HepG2 (cell line): ENCODE measurements around the gene METTL16. TPM values are rescaled to one million over a fixed set of nuclear protein-coding genes. Genes with fewer than 3 reads are reported as not detected.

Source experiments
- KLF16 ChIP-seq, 2 experiments: sonication (generic) in 1 of 2; formaldehyde crosslinking in 1 of 2; IDR thresholded peaks; 2 replicates each; pipeline versions ENCODE4 v1.6.1 to v1.8.0; 2016 to 2023; ENCODE audit warnings: missing genetic modification reagents in 2 of 2, missing compliant biosample characterization in 1 of 2
- MIER3 ChIP-seq: IDR thresholded peaks from 2 replicates; pipeline ENCODE4 v1.6.1; 2016; ENCODE audit warnings: missing compliant biosample characterization, borderline replicate concordance
- RFXAP ChIP-seq: sonication (generic); formaldehyde crosslinking; IDR thresholded peaks from 2 replicates; pipeline ENCODE4 v1.4.0; 2020; ENCODE audit warnings: missing genetic modification reagents, borderline replicate concordance
- ZNF350 ChIP-seq: sonication (generic); formaldehyde crosslinking; IDR thresholded peaks from 2 replicates; pipeline ENCODE4 v1.4.0; 2020; ENCODE audit warnings: mild to moderate bottlenecking, low read depth, missing genetic modification reagents, borderline replicate concordance
- ZSCAN20 ChIP-seq: sonication (generic); formaldehyde crosslinking; IDR thresholded peaks from 2 replicates; pipeline ENCODE4 v1.4.0; 2020; ENCODE audit warnings: missing genetic modification reagents, mild to moderate bottlenecking, borderline replicate concordance
- polyA plus RNA-seq, 8 experiments: library from polyadenylated mRNA; depleted of rRNA in 3 of 8; stranded (reverse) in 7 of 8; unstranded in 1 of 8; fragments of >200 nt; fragmentation: Illumina TruSeq in 4 of 8; extraction: Trizol in 4 of 8; gene quantifications; 2 replicates each; pipeline versions ENCODE4 v1.2.1 to v1.2.3, GENCODE V29; 2011 to 2016; ENCODE audit warnings: low read depth in 4 of 8, missing spikeins in 1 of 8, mixed read lengths in 1 of 8; ENCODE audit not compliant: insufficient read depth in 1 of 8
- total RNA-seq, 5 experiments: library from RNA; depleted of rRNA; stranded (reverse); fragments of >200 nt; fragmentation: Illumina TruSeq; extraction: Trizol; gene quantifications; 2 replicates each; pipeline ENCODE4 v1.2.3, GENCODE V29; 2016; ENCODE audit warnings: low read depth in 1 of 5
- TF ChIP-seq, protein P1 (sequence below), 2 experiments: sonication (generic) in 1 of 2; formaldehyde crosslinking in 1 of 2; IDR thresholded peaks; 2 replicates each; pipeline versions ENCODE4 v1.4.0 to v1.6.1; 2016 to 2020; ENCODE audit warnings: borderline replicate concordance in 1 of 2, low read depth in 1 of 2, mild to moderate bottlenecking in 1 of 2, missing genetic modification reagents in 1 of 2
- TF ChIP-seq, protein P2 (sequence below): sonication (generic); formaldehyde crosslinking; IDR thresholded peaks from 2 replicates; pipeline ENCODE4 v1.9.0; 2021; ENCODE audit warnings: mild to moderate bottlenecking, missing genetic modification reagents
- TF ChIP-seq, protein P3 (sequence below): sonication (generic); formaldehyde crosslinking; IDR thresholded peaks from 2 replicates; pipeline ENCODE4 v1.4.0; 2020; ENCODE audit warnings: missing genetic modification reagents
- TF ChIP-seq, protein P4 (sequence below): IDR thresholded peaks from 2 replicates; pipeline ENCODE4 v1.6.1; 2016; ENCODE audit warnings: low read depth, borderline replicate concordance
- TF ChIP-seq, protein P5 (sequence below): sonication (generic); formaldehyde crosslinking; conservative IDR thresholded peaks from 2 replicates; pipeline ENCODE4 v1.4.0; 2020; ENCODE audit warnings: missing genetic modification reagents

The METTL16 gene
- total and polyA plus RNA-seq, 2 of the 13 experiments (the other 11 are each of a cell fraction or from before 2014, with no cell fraction given) = 11.6 to 18.5 TPM

DNA sequence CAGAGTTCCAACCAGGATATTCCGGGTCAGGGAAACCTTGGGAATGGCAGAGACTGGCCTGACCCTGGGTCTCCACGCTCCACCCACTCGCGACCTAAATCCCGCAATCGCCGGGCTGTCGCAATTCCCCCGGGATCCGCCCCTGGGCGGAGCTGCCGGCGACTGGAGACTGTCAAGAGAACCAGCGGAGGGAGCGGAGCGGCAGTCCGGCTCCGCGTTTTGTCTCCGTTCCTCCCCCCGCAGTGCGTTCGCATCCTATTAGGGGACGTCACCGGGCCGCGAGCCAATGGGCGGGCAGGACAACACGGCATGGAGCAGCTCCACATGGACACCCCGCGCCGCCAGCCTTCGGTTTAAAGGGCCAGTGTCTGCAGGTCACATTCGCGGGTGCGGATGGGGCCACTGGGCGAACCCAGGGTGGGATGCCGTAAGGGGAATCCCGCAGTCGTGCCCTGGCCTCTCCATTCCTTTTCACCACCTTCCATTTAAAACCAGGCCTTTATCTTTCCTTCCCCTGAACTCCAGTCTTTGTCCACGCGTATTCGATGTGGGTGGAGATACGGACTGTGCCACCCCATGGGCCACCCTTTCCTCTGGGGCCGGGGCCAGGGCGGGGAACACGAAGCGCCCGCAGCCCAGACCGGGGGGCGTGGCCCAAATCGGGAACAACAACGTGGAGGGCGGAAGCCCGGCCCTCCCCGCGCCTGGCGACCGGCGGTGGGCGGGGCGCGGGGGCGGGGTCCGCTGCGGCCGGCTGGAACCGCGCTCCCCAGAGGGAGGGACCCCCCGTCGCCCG lies 110.1 kb downstream of the METTL16 start (continued):
- TF ChIP-seq, protein P1, sequence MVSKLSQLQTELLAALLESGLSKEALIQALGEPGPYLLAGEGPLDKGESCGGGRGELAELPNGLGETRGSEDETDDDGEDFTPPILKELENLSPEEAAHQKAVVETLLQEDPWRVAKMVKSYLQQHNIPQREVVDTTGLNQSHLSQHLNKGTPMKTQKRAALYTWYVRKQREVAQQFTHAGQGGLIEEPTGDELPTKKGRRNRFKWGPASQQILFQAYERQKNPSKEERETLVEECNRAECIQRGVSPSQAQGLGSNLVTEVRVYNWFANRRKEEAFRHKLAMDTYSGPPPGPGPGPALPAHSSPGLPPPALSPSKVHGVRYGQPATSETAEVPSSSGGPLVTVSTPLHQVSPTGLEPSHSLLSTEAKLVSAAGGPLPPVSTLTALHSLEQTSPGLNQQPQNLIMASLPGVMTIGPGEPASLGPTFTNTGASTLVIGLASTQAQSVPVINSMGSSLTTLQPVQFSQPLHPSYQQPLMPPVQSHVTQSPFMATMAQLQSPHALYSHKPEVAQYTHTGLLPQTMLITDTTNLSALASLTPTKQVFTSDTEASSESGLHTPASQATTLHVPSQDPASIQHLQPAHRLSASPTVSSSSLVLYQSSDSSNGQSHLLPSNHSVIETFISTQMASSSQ (IDR thresholded peaks at IDR 0.05; ENCODE audit: low read depth) = peak; percentile 50; the same call in 1 of the 2 replicates
- TF ChIP-seq, protein P1 (CRISPR knock-in tag; IDR thresholded peaks at IDR 0.05; ENCODE audit: borderline replicate concordance) = peak; percentile 7; the same call in 1 of the 2 replicates
- TF ChIP-seq RFXAP (peak; percentile 88), KLF16 (CRISPR knock-in tag; IDR thresholded peaks at IDR 0.05) (peak in 1 of 2 experiments; percentile 62; a peak in 1 of 4 replicates), ZSCAN20 (CRISPR knock-in tag) (peak; percentile 85; the same call in 1 of the 2 replicates), MIER3 (peak; percentile 37; the same call in 1 of the 2 replicates), ZNF350 (CRISPR knock-in tag) (peak; percentile 69; the same call in 1 of the 2 replicates)
- TF ChIP-seq, protein P2, sequence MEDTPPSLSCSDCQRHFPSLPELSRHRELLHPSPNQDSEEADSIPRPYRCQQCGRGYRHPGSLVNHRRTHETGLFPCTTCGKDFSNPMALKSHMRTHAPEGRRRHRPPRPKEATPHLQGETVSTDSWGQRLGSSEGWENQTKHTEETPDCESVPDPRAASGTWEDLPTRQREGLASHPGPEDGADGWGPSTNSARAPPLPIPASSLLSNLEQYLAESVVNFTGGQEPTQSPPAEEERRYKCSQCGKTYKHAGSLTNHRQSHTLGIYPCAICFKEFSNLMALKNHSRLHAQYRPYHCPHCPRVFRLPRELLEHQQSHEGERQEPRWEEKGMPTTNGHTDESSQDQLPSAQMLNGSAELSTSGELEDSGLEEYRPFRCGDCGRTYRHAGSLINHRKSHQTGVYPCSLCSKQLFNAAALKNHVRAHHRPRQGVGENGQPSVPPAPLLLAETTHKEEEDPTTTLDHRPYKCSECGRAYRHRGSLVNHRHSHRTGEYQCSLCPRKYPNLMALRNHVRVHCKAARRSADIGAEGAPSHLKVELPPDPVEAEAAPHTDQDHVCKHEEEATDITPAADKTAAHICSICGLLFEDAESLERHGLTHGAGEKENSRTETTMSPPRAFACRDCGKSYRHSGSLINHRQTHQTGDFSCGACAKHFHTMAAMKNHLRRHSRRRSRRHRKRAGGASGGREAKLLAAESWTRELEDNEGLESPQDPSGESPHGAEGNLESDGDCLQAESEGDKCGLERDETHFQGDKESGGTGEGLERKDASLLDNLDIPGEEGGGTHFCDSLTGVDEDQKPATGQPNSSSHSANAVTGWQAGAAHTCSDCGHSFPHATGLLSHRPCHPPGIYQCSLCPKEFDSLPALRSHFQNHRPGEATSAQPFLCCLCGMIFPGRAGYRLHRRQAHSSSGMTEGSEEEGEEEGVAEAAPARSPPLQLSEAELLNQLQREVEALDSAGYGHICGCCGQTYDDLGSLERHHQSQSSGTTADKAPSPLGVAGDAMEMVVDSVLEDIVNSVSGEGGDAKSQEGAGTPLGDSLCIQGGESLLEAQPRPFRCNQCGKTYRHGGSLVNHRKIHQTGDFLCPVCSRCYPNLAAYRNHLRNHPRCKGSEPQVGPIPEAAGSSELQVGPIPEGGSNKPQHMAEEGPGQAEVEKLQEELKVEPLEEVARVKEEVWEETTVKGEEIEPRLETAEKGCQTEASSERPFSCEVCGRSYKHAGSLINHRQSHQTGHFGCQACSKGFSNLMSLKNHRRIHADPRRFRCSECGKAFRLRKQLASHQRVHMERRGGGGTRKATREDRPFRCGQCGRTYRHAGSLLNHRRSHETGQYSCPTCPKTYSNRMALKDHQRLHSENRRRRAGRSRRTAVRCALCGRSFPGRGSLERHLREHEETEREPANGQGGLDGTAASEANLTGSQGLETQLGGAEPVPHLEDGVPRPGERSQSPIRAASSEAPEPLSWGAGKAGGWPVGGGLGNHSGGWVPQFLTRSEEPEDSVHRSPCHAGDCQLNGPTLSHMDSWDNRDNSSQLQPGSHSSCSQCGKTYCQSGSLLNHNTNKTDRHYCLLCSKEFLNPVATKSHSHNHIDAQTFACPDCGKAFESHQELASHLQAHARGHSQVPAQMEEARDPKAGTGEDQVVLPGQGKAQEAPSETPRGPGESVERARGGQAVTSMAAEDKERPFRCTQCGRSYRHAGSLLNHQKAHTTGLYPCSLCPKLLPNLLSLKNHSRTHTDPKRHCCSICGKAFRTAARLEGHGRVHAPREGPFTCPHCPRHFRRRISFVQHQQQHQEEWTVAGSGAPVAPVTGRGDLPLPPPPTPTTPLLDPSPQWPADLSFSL (CRISPR knock-in tag) = no peak
- TF ChIP-seq, protein P3, sequence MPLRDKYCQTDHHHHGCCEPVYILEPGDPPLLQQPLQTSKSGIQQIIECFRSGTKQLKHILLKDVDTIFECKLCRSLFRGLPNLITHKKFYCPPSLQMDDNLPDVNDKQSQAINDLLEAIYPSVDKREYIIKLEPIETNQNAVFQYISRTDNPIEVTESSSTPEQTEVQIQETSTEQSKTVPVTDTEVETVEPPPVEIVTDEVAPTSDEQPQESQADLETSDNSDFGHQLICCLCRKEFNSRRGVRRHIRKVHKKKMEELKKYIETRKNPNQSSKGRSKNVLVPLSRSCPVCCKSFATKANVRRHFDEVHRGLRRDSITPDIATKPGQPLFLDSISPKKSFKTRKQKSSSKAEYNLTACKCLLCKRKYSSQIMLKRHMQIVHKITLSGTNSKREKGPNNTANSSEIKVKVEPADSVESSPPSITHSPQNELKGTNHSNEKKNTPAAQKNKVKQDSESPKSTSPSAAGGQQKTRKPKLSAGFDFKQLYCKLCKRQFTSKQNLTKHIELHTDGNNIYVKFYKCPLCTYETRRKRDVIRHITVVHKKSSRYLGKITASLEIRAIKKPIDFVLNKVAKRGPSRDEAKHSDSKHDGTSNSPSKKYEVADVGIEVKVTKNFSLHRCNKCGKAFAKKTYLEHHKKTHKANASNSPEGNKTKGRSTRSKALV (CRISPR knock-in tag) = 0 out of 2 replicates have a peak, but pooled peaks have one; percentile 39
- TF ChIP-seq, protein P4, sequence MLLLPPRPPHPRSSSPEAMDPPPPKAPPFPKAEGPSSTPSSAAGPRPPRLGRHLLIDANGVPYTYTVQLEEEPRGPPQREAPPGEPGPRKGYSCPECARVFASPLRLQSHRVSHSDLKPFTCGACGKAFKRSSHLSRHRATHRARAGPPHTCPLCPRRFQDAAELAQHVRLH (CRISPR knock-in tag) = peak; percentile 56; the same call in 1 of the 2 replicates
- TF ChIP-seq, protein P5, sequence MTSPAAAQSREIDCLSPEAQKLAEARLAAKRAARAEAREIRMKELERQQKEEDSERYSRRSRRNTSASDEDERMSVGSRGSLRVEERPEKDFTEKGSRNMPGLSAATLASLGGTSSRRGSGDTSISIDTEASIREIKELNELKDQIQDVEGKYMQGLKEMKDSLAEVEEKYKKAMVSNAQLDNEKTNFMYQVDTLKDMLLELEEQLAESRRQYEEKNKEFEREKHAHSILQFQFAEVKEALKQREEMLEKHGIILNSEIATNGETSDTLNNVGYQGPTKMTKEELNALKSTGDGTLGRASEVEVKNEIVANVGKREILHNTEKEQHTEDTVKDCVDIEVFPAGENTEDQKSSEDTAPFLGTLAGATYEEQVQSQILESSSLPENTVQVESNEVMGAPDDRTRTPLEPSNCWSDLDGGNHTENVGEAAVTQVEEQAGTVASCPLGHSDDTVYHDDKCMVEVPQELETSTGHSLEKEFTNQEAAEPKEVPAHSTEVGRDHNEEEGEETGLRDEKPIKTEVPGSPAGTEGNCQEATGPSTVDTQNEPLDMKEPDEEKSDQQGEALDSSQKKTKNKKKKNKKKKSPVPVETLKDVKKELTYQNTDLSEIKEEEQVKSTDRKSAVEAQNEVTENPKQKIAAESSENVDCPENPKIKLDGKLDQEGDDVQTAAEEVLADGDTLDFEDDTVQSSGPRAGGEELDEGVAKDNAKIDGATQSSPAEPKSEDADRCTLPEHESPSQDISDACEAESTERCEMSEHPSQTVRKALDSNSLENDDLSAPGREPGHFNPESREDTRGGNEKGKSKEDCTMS (CRISPR knock-in tag) = no peak
